K562 (cell line): ENCODE measurements around the gene TMEM123. TPM values are rescaled to one million over a fixed set of nuclear protein-coding genes. Genes with fewer than 3 reads are reported as not detected.

Experiments
- ATAC-seq: fragments of 200-7000 bp; cut with Tn5 transposase; 3 replicates; pipeline ENCODE4 v1.9.1; 2020; ENCODE audit warnings: moderate library complexity
- BruUV-seq: library from RNA; stranded (reverse); fragments of 400-500 nt; replicated peaks from 2 replicates; lab custom pipeline; 2021; lab: Mats Ljungman, UMichigan
- CTCF ChIA-PET: fragments of 300-600 bp; formaldehyde crosslinking; extraction: SDS; loops from one replicate; lab custom pipeline; 2021; ENCODE audit warnings: low intra/inter-chr PET ratio; lab: Yijun Ruan, JAX
- POLR2A ChIA-PET: fragments of 300-600, 350-650 bp; sonication (Branson Sonifier 250); formaldehyde crosslinking; extraction: SDS; loops from one replicate; lab custom pipeline; 2021; ENCODE audit warnings: antibody characterized with exemption, inconsistent platforms; lab: Yijun Ruan, JAX
- DNase-seq, 4 experiments: peaks; one replicate each; pipeline versions ENCODE4 v3.0.0 to v3.0.0-alpha.2; 2011 to 2018; ENCODE audit warnings: low spot score in 3 of 4, mixed read lengths in 3 of 4; ENCODE audit errors: extremely low read depth in 1 of 4
- FAIRE-seq: peaks from 2 replicates; lab custom pipeline; 2011; peaks lifted over from hg19 to GRCh38; lab: Jason Lieb, UNC
- H2AFZ ChIP-seq: 2 replicates; pipeline ENCODE4 v1.6.0; 2011; ENCODE audit warnings: low read depth, low read length, control low read depth, inconsistent platforms
- H3K27ac ChIP-seq: fragments of 200-600 bp; 3 replicates; pipeline ENCODE4 v1.8.0; 2011; ENCODE audit warnings: low read depth, mild to moderate bottlenecking, control low read depth, inconsistent platforms, low read length, moderate library complexity, mixed read lengths; ENCODE audit errors: extremely low read depth
- H3K27me3 ChIP-seq, 2 experiments: fragments of 300-600 bp in 1 of 2; 2 replicates in 1 of 2; 3 replicates in 1 of 2; pipeline versions ENCODE4 v1.6.0 to v1.8.0; 2011; ENCODE audit warnings: inconsistent platforms in 2 of 2, low read length in 2 of 2, mild to moderate bottlenecking in 1 of 2, mixed read lengths in 1 of 2, moderate library complexity in 1 of 2; ENCODE audit not compliant: control insufficient read depth in 2 of 2, insufficient read depth in 2 of 2
- H3K36me3 ChIP-seq: fragments of 300-600 bp; 3 replicates; pipeline ENCODE4 v1.8.0; 2011; ENCODE audit warnings: mild to moderate bottlenecking, low read length, inconsistent platforms; ENCODE audit not compliant: control insufficient read depth, insufficient read depth
- H3K4me1 ChIP-seq, 2 experiments: fragments of 200-600 bp in 1 of 2; replicated peaks in 1 of 2; 2 replicates in 1 of 2; 3 replicates in 1 of 2; pipeline versions ENCODE4 v1.5.1 to v1.8.0; 2011; ENCODE audit warnings: inconsistent platforms in 2 of 2, low read length in 2 of 2, mild to moderate bottlenecking in 1 of 2, mixed read lengths in 1 of 2, moderate library complexity in 1 of 2; ENCODE audit not compliant: control insufficient read depth in 2 of 2, insufficient read depth in 2 of 2
- H3K4me2 ChIP-seq: 2 replicates; pipeline ENCODE4 v1.6.1; 2011; ENCODE audit warnings: low read length, control low read depth, inconsistent platforms, mixed read lengths; ENCODE audit not compliant: insufficient read depth
- H3K4me3 ChIP-seq: fragments of 200-600 bp; sonication (generic), shearing (Covaris generic); 2 replicates; pipeline ENCODE4 v1.5.1; 2016; ENCODE audit warnings: control low read depth, inconsistent platforms
- H3K79me2 ChIP-seq: fragments of 200-600 bp; 3 replicates; pipeline ENCODE4 v1.8.0; 2011; ENCODE audit warnings: low read length, inconsistent platforms; ENCODE audit not compliant: control insufficient read depth, insufficient read depth
- H3K9ac ChIP-seq, 2 experiments: 2 replicates each; pipeline versions ENCODE4 v1.6.0 to v1.6.1; 2011; ENCODE audit warnings: low read depth in 2 of 2, low read length in 2 of 2, control low read depth in 1 of 2, inconsistent platforms in 1 of 2, mild to moderate bottlenecking in 1 of 2, mixed read lengths in 1 of 2; ENCODE audit not compliant: insufficient read depth in 1 of 2
- H3K9me1 ChIP-seq: one replicate; pipeline ENCODE4 v1.6.0; 2011; ENCODE audit warnings: inconsistent platforms, mild to moderate bottlenecking, low read length, moderate library complexity; ENCODE audit not compliant: control insufficient read depth, insufficient read depth
- H3K9me3 ChIP-seq: replicated peaks from 2 replicates; pipeline ENCODE4 v1.5.1; 2011; ENCODE audit warnings: low read depth, low read length, inconsistent platforms; ENCODE audit not compliant: control insufficient read depth, insufficient read depth
- H4K20me1 ChIP-seq: replicated peaks from 2 replicates; pipeline ENCODE4 v1.6.1; 2011; ENCODE audit warnings: low read length, inconsistent platforms, mixed read lengths; ENCODE audit not compliant: control insufficient read depth, insufficient read depth
- EWSR1 ChIP-seq: fragments of 450-650 bp; IDR thresholded peaks from 2 replicates; pipeline ENCODE4 v1.6.1; 2018; ENCODE audit warnings: borderline replicate concordance, mild to moderate bottlenecking, low read depth, moderate library complexity; ENCODE audit not compliant: partially characterized antibody
- GABPB2 ChIP-seq: fragments of 250-450 bp; sonication (Bioruptor Pico); conservative IDR thresholded peaks from 2 replicates; pipeline ENCODE4 v1.5.1; 2021; ENCODE audit warnings: mild to moderate bottlenecking
- MCM2 ChIP-seq: fragments of 450-650 bp; IDR thresholded peaks from 2 replicates; pipeline ENCODE4 v1.6.1; 2017; ENCODE audit warnings: low read depth, mild to moderate bottlenecking
- MIER1 ChIP-seq: fragments of 450-650 bp; IDR thresholded peaks from 2 replicates; pipeline ENCODE4 v1.6.1; 2016; ENCODE audit warnings: antibody characterized with exemption, mild to moderate bottlenecking, low read depth
- NUFIP1 ChIP-seq: fragments of 450-650 bp; IDR thresholded peaks from 2 replicates; pipeline ENCODE4 v1.6.1; 2018; ENCODE audit not compliant: partially characterized antibody
- PHF20 ChIP-seq: fragments of 450-650 bp; IDR thresholded peaks from 2 replicates; pipeline ENCODE4 v1.6.1; 2018; ENCODE audit not compliant: partially characterized antibody
- TBL1XR1 ChIP-seq, 2 experiments: IDR thresholded peaks; 2 replicates each; pipeline ENCODE4 v1.6.1; 2012; ENCODE audit warnings: improper control_type of control experiment in 2 of 2, low read length in 2 of 2, mild to moderate bottlenecking in 1 of 2
- ZC3H4 ChIP-seq: sonication (generic); formaldehyde crosslinking; IDR thresholded peaks from 2 replicates; pipeline ENCODE4 v1.9.0; 2021; ENCODE audit warnings: missing genetic modification reagents, borderline replicate concordance
- ZNF124 ChIP-seq: sonication (generic); formaldehyde crosslinking; IDR thresholded peaks from 2 replicates; pipeline ENCODE4 v1.8.1; 2022; ENCODE audit warnings: missing genetic modification reagents
- ZNF384 ChIP-seq: IDR thresholded peaks from 2 replicates; pipeline ENCODE4 v1.6.1; 2012; ENCODE audit warnings: low read depth, low read length, improper control_type of control experiment
- ZNF695 ChIP-seq: fragments of 450-650 bp; formaldehyde crosslinking; IDR thresholded peaks from 2 replicates; pipeline ENCODE4 v1.4.0; 2020; ENCODE audit warnings: mild to moderate bottlenecking, moderate library complexity
- ZSCAN32 ChIP-seq: fragments of 450-650 bp; formaldehyde crosslinking; IDR thresholded peaks from 2 replicates; pipeline ENCODE4 v1.4.0; 2020; ENCODE audit warnings: mild to moderate bottlenecking, moderate library complexity
- WGBS: fragments of 100-300 bp; shearing (Covaris generic); methylation state at CpG from one replicate; pipeline ENCODE4 v1.1.6; 2016; ENCODE audit warnings: low coverage, mixed read lengths; ENCODE audit not compliant: insufficient coverage; ENCODE audit errors: missing lambda C conversion rate; 5-methylcytosine and 5-hydroxymethylcytosine counted together
- in situ Hi-C: fragments of 300-500 bp; cut with MboI; formaldehyde crosslinking; loops from 4 replicates; pipeline ENCODE4 v1.15.0; 2018; ENCODE audit warnings: inconsistent platforms, mixed read lengths
- intact Hi-C: fragments of 100-400 bp; cut with micrococcal nuclease; formaldehyde crosslinking; loops from 2 replicates; pipeline ENCODE4 v1.14.2; 2022
- polyA plus RNA-seq, 8 experiments: library from polyadenylated mRNA; depleted of rRNA in 4 of 8; stranded (reverse) in 5 of 8; unstranded in 3 of 8; fragments of >200 nt; fragmentation: Nextera tagmentation in 2 of 8; fragmentation: Illumina TruSeq in 1 of 8; extraction: Ambion mirVana in 2 of 8; extraction: Trizol in 1 of 8; gene quantifications; 2 replicates each; pipeline versions ENCODE4 v1.2.1 to v1.2.3, GENCODE V29; 2011 to 2014; ENCODE audit warnings: inconsistent platforms in 1 of 8, missing spikeins in 1 of 8
- total RNA-seq, 7 experiments: library from RNA; depleted of rRNA in 6 of 7; stranded (reverse); fragments of >200 nt in 6 of 7; fragmentation: Illumina TruSeq in 2 of 7; extraction: Trizol in 2 of 7; gene quantifications; 2 replicates each; pipeline versions ENCODE4 v1.2.1 to v1.2.3, GENCODE V29; 2011 to 2021; ENCODE audit warnings: low replicate concordance in 1 of 7
- TF ChIP-seq, protein P1 (sequence below): sonication (generic); formaldehyde crosslinking; IDR thresholded peaks from 2 replicates; pipeline ENCODE4 v1.8.0; 2022; ENCODE audit warnings: missing genetic modification reagents, mild to moderate bottlenecking, borderline replicate concordance
- TF ChIP-seq, protein P2 (sequence below): fragments of 450-650 bp; IDR thresholded peaks from 2 replicates; pipeline ENCODE4 v1.6.1; 2016; ENCODE audit warnings: borderline replicate concordance
- TF ChIP-seq, protein P3 (sequence below): fragments of 250-450 bp; sonication (Bioruptor Pico); IDR thresholded peaks from 2 replicates; pipeline ENCODE4 v1.9.0; 2021; ENCODE audit warnings: mild to moderate bottlenecking, inconsistent platforms
- TF ChIP-seq, protein P4 (sequence below): sonication (generic); formaldehyde crosslinking; IDR thresholded peaks from 2 replicates; pipeline ENCODE4 v1.4.0; 2020; ENCODE audit warnings: mild to moderate bottlenecking, missing genetic modification reagents

TMEM123 gene
- total and polyA plus RNA-seq, 9 of the 15 experiments (the other 6 are each of a cell fraction or from before 2014, with no cell fraction given) = 19.8 to 344 (median 82.4) TPM

DNA sequence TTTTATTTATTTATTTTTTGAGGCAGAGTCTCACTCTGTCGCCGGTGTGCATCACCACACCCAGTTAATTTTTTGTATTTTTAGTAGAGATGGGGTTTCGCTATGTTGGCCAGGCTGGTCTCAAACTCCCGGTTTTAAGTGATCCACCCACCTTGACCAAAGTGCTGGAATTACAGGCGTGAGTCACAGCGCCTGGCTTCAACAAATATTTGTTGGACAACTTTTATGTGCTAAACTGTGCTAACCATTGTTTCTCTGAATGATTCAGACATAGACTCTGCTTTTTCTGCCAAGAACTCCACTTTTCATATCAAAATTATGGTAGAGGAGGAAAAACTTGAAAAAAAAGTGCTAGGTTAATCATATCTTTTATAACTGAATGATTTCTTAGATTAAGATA is 41.7 kb upstream of the TMEM123 start (continued):
- TF ChIP-seq TBL1XR1 (IDR thresholded peaks at IDR 0.05; ENCODE audit: low read length in 2 of 2) (no peak), MIER1 (no peak), ZNF124 (CRISPR knock-in tag) (no peak), ZNF384 (no peak), ZC3H4 (CRISPR knock-in tag) (no peak), MCM2 (no peak)
- TF ChIP-seq, protein P1, sequence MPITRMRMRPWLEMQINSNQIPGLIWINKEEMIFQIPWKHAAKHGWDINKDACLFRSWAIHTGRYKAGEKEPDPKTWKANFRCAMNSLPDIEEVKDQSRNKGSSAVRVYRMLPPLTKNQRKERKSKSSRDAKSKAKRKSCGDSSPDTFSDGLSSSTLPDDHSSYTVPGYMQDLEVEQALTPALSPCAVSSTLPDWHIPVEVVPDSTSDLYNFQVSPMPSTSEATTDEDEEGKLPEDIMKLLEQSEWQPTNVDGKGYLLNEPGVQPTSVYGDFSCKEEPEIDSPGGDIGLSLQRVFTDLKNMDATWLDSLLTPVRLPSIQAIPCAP (CRISPR knock-in tag) = no peak
- TF ChIP-seq, protein P2, sequence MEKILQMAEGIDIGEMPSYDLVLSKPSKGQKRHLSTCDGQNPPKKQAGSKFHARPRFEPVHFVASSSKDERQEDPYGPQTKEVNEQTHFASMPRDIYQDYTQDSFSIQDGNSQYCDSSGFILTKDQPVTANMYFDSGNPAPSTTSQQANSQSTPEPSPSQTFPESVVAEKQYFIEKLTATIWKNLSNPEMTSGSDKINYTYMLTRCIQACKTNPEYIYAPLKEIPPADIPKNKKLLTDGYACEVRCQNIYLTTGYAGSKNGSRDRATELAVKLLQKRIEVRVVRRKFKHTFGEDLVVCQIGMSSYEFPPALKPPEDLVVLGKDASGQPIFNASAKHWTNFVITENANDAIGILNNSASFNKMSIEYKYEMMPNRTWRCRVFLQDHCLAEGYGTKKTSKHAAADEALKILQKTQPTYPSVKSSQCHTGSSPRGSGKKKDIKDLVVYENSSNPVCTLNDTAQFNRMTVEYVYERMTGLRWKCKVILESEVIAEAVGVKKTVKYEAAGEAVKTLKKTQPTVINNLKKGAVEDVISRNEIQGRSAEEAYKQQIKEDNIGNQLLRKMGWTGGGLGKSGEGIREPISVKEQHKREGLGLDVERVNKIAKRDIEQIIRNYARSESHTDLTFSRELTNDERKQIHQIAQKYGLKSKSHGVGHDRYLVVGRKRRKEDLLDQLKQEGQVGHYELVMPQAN = no peak

DNA sequence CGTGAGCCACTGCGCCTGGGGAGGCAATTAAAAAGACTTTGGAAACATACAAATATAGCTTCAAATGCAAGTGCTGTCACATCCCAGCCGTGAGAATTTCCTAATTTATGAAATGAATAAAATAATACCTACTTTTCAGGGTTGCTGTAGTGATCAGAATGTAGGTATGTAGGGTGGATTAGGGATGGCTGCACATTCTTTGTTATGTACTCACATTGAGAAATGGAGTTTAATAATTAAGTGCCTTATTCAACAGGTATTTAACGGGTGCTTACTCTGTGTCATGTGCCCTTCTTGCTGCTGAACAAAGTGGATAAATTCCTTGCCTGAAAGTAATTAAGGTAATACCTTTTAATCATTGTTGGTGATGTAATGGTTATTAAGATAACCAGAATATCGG is 41.0 kb upstream of the TMEM123 start:
- no peaks in the 10 kb centered on the region for H3K79me2 ChIP-seq
- in situ Hi-C loops = loop anchor here (10.0 kb wide), 2 partner anchors 99 to 209 kb away; no protein-coding TSS in a partner anchor
- TF ChIP-seq, protein P3, sequence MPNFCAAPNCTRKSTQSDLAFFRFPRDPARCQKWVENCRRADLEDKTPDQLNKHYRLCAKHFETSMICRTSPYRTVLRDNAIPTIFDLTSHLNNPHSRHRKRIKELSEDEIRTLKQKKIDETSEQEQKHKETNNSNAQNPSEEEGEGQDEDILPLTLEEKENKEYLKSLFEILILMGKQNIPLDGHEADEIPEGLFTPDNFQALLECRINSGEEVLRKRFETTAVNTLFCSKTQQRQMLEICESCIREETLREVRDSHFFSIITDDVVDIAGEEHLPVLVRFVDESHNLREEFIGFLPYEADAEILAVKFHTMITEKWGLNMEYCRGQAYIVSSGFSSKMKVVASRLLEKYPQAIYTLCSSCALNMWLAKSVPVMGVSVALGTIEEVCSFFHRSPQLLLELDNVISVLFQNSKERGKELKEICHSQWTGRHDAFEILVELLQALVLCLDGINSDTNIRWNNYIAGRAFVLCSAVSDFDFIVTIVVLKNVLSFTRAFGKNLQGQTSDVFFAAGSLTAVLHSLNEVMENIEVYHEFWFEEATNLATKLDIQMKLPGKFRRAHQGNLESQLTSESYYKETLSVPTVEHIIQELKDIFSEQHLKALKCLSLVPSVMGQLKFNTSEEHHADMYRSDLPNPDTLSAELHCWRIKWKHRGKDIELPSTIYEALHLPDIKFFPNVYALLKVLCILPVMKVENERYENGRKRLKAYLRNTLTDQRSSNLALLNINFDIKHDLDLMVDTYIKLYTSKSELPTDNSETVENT (CRISPR knock-in tag) = no peak
- TF ChIP-seq ZSCAN32 (CRISPR knock-in tag) (no peak), ZNF695 (CRISPR knock-in tag) (no peak), EWSR1 (no peak), PHF20 (no peak), NUFIP1 (no peak), GABPB2 (CRISPR knock-in tag) (no peak)
- TF ChIP-seq, protein P4, sequence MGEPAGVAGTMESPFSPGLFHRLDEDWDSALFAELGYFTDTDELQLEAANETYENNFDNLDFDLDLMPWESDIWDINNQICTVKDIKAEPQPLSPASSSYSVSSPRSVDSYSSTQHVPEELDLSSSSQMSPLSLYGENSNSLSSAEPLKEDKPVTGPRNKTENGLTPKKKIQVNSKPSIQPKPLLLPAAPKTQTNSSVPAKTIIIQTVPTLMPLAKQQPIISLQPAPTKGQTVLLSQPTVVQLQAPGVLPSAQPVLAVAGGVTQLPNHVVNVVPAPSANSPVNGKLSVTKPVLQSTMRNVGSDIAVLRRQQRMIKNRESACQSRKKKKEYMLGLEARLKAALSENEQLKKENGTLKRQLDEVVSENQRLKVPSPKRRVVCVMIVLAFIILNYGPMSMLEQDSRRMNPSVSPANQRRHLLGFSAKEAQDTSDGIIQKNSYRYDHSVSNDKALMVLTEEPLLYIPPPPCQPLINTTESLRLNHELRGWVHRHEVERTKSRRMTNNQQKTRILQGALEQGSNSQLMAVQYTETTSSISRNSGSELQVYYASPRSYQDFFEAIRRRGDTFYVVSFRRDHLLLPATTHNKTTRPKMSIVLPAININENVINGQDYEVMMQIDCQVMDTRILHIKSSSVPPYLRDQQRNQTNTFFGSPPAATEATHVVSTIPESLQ (CRISPR knock-in tag) = no peak

More for the DNA sequence above, 41.0 kb upstream of the TMEM123 start:
- no peaks in the 10 kb centered on the region for H3K9me3 ChIP-seq
- no peak overlapping the region for H2AFZ ChIP-seq
- intact Hi-C loops = no loop called here
- H3K27me3 ChIP-seq = peaks cover 4 to 8% of the 10 kb centered on the region in 2 experiments; a peak in 4 of 5 replicates
- 6% methylated on average over 5 of the region's 5 CpGs for WGBS
- H3K4me2 ChIP-seq = no peak overlapping the region
- ChIA-PET CTCF (no interaction called here), POLR2A (no interaction called here)
- DNase-seq (no peak), FAIRE-seq (no peak), ATAC-seq (no peak)
- BruUV-seq = no TSS peak
- H3K9me1 ChIP-seq = no peaks in the 10 kb centered on the region
- no peaks in the 10 kb centered on the region for H4K20me1 ChIP-seq
- no peaks in the 10 kb centered on the region for H3K4me1 ChIP-seq
- H3K36me3 ChIP-seq = no peaks in the 10 kb centered on the region
- no peak overlapping the region for H3K4me3 ChIP-seq
- no peak overlapping the region for H3K27ac ChIP-seq
- H3K9ac ChIP-seq = no peak overlapping the region
